GM12891 (cell line): ENCODE results near the gene BBC3. TPM values are rescaled to one million over a fixed set of nuclear protein-coding genes. Genes with fewer than 3 reads are reported as not detected.
A peak's percentile ranks its signal among the peaks of the same experiment; 100 is the strongest.
"Not testable (repeated sequence)": the region's sequence is repeated elsewhere in the genome, so short reads cannot be mapped to it uniquely, and the experiment has no call there.

Experiments used
- DNase-seq: peaks from one replicate; pipeline ENCODE4 v3.0.0; 2011; ENCODE audit warnings: low spot score; ENCODE audit not compliant: insufficient read length
- FAIRE-seq: peaks from 2 replicates; lab custom pipeline; 2011; peaks lifted over from hg19 to GRCh38; lab: Jason Lieb, UNC
- PAX5 ChIP-seq: IDR thresholded peaks from 2 replicates; pipeline ENCODE4 v1.6.1; 2011; ENCODE audit warnings: low read length, moderate library complexity, mild to moderate bottlenecking; ENCODE audit not compliant: insufficient read depth, severe bottlenecking
- POLR2A ChIP-seq: IDR thresholded peaks from 2 replicates; pipeline ENCODE4 v1.6.1; 2011; ENCODE audit warnings: low read depth, low read length, control low read depth
- POLR2AphosphoS5 ChIP-seq: IDR thresholded peaks from 2 replicates; pipeline ENCODE4 v1.6.1; 2011; ENCODE audit warnings: low read depth, low read length, control low read depth
- POU2F2 ChIP-seq: IDR thresholded peaks from 2 replicates; pipeline ENCODE4 v1.6.1; 2011; ENCODE audit warnings: low read depth, mild to moderate bottlenecking, control low read depth, low read length, moderate library complexity
- SPI1 ChIP-seq: IDR thresholded peaks from 2 replicates; pipeline ENCODE4 v1.6.1; 2011; ENCODE audit warnings: low read depth, low read length, control low read depth
- TAF1 ChIP-seq: IDR thresholded peaks from 2 replicates; pipeline ENCODE4 v1.6.1; 2011; ENCODE audit warnings: low read depth, low read length, control low read depth
- polyA plus RNA-seq: library from polyadenylated mRNA; unstranded; fragments of >200 nt; gene quantifications from one replicate; pipeline ENCODE4 v1.2.1, GENCODE V29; 2012; ENCODE audit warnings: low read depth, missing spikeins, inconsistent platforms; ENCODE audit not compliant: missing spikeins

The BBC3 gene
- 10.9 TPM for polyA plus RNA-seq

- FAIRE-seq: no peak
- TF ChIP-seq POU2F2: no peak
- TF ChIP-seq POLR2A: no peak
- TF ChIP-seq PAX5: no peak
- no peak for DNase-seq
Observed at GRCh38 chr19:47230921-47231214, at the start of gene BBC3. BBC3 (minus strand) TSS chr19:47231199; CDS start chr19:47228431, 2,768 bp downstream.

GRCh38 chr19:47280183-47280797, 49.3 kb upstream of the BBC3 start:
- no peak for FAIRE-seq
- no peak for DNase-seq
- TF ChIP-seq SPI1 (no peak), POLR2AphosphoS5 (no peak), POU2F2 (no peak), TAF1 (no peak), POLR2A (no peak), PAX5 (no peak)

GRCh38 chr19:47276513-47276912, 45.5 kb upstream of the BBC3 start:
- DNase-seq, FAIRE-seq: not testable (repeated sequence)

GRCh38 chr19:47275791-47276461, 44.9 kb upstream of the BBC3 start:
- DNase-seq (no peak), FAIRE-seq (no peak)
- no peak for TF ChIP-seq SPI1
- no peak for TF ChIP-seq POU2F2
- no peak for TF ChIP-seq POLR2A
- TF ChIP-seq PAX5: no peak
- TF ChIP-seq POLR2AphosphoS5: no peak
- no peak for TF ChIP-seq TAF1

- FAIRE-seq (peak; percentile 38), DNase-seq (no peak)
- TF ChIP-seq PAX5: no peak
- no peak for TF ChIP-seq POLR2AphosphoS5
- no peak for TF ChIP-seq POLR2A
- TF ChIP-seq SPI1: 0 out of 2 replicates have a peak, but pooled peaks have one; percentile 18
- no peak for TF ChIP-seq POU2F2
Observed at GRCh38 chr19:47274891-47275761, 44.1 kb upstream of the BBC3 start.

GRCh38 chr19:47274071-47274890, 43.3 kb upstream of the BBC3 start, which contains the start of gene INAFM1:
INAFM1 (plus strand) TSS chr19:47274885; CDS start chr19:47274920, 35 bp downstream.
- DNase-seq (peak; percentile 95), FAIRE-seq (peak; percentile 97)
- TF ChIP-seq PAX5: no peak
- no peak for TF ChIP-seq POLR2A
- TF ChIP-seq TAF1: peak; percentile 30; the same call in 1 of the 2 replicates
- peak; percentile 69 for TF ChIP-seq POLR2AphosphoS5
- 0 out of 2 replicates have a peak, but pooled peaks have one; percentile 17 for TF ChIP-seq POU2F2
- peak; percentile 55; the same call in 1 of the 2 replicates for TF ChIP-seq SPI1

- TF ChIP-seq PAX5: no peak
- peak; percentile 62; the same call in 1 of the 2 replicates for TF ChIP-seq POLR2AphosphoS5
- 0 out of 2 replicates have a peak, but pooled peaks have one; percentile 55 for TF ChIP-seq TAF1
- no peak for TF ChIP-seq POU2F2
- TF ChIP-seq SPI1: no peak
- peak; percentile 81; the same call in 1 of the 2 replicates for TF ChIP-seq POLR2A
- FAIRE-seq (peak; percentile 99), DNase-seq (peak; percentile 98)
Observed at GRCh38 chr19:47273313-47274070, 42.5 kb upstream of the BBC3 start.

- FAIRE-seq (peak; percentile 35), DNase-seq (peak; percentile 39)
- TF ChIP-seq TAF1 (no peak), PAX5 (no peak), POLR2AphosphoS5 (no peak), POLR2A (no peak), SPI1 (no peak), POU2F2 (no peak)
Observed at GRCh38 chr19:47272448-47273312, 41.7 kb upstream of the BBC3 start.
